K562 (cell line): ENCODE data around the gene ARHGEF17. TPM values are rescaled to one million over a fixed set of nuclear protein-coding genes. Genes with fewer than 3 reads are reported as not detected.

Experiments
- ATAC-seq: fragments of 200-7000 bp; cut with Tn5 transposase; 3 replicates; pipeline ENCODE4 v1.9.1; 2020; ENCODE audit warnings: moderate library complexity
- BruUV-seq: library from RNA; stranded (reverse); fragments of 400-500 nt; replicated peaks from 2 replicates; lab custom pipeline; 2021; lab: Mats Ljungman, UMichigan
- CTCF ChIA-PET: fragments of 300-600 bp; formaldehyde crosslinking; extraction: SDS; loops from one replicate; lab custom pipeline; 2021; ENCODE audit warnings: low intra/inter-chr PET ratio; lab: Yijun Ruan, JAX
- POLR2A ChIA-PET: fragments of 300-600, 350-650 bp; sonication (Branson Sonifier 250); formaldehyde crosslinking; extraction: SDS; loops from one replicate; lab custom pipeline; 2021; ENCODE audit warnings: antibody characterized with exemption, inconsistent platforms; lab: Yijun Ruan, JAX
- DNase-seq, 4 experiments: peaks; one replicate each; pipeline versions ENCODE4 v3.0.0 to v3.0.0-alpha.2; 2011 to 2018; ENCODE audit warnings: low spot score in 3 of 4, mixed read lengths in 3 of 4; ENCODE audit errors: extremely low read depth in 1 of 4
- FAIRE-seq: peaks from 2 replicates; lab custom pipeline; 2011; peaks lifted over from hg19 to GRCh38; lab: Jason Lieb, UNC
- H2AFZ ChIP-seq: 2 replicates; pipeline ENCODE4 v1.6.0; 2011; ENCODE audit warnings: low read depth, low read length, control low read depth, inconsistent platforms
- H3K27ac ChIP-seq: fragments of 200-600 bp; 3 replicates; pipeline ENCODE4 v1.8.0; 2011; ENCODE audit warnings: low read depth, mild to moderate bottlenecking, control low read depth, inconsistent platforms, low read length, moderate library complexity, mixed read lengths; ENCODE audit errors: extremely low read depth
- H3K27me3 ChIP-seq, 2 experiments: fragments of 300-600 bp in 1 of 2; 2 replicates in 1 of 2; 3 replicates in 1 of 2; pipeline versions ENCODE4 v1.6.0 to v1.8.0; 2011; ENCODE audit warnings: inconsistent platforms in 2 of 2, low read length in 2 of 2, mild to moderate bottlenecking in 1 of 2, mixed read lengths in 1 of 2, moderate library complexity in 1 of 2; ENCODE audit not compliant: control insufficient read depth in 2 of 2, insufficient read depth in 2 of 2
- H3K36me3 ChIP-seq: fragments of 300-600 bp; 3 replicates; pipeline ENCODE4 v1.8.0; 2011; ENCODE audit warnings: mild to moderate bottlenecking, low read length, inconsistent platforms; ENCODE audit not compliant: control insufficient read depth, insufficient read depth
- H3K4me1 ChIP-seq, 2 experiments: fragments of 200-600 bp in 1 of 2; replicated peaks in 1 of 2; 2 replicates in 1 of 2; 3 replicates in 1 of 2; pipeline versions ENCODE4 v1.5.1 to v1.8.0; 2011; ENCODE audit warnings: inconsistent platforms in 2 of 2, low read length in 2 of 2, mild to moderate bottlenecking in 1 of 2, mixed read lengths in 1 of 2, moderate library complexity in 1 of 2; ENCODE audit not compliant: control insufficient read depth in 2 of 2, insufficient read depth in 2 of 2
- H3K4me2 ChIP-seq: 2 replicates; pipeline ENCODE4 v1.6.1; 2011; ENCODE audit warnings: low read length, control low read depth, inconsistent platforms, mixed read lengths; ENCODE audit not compliant: insufficient read depth
- H3K4me3 ChIP-seq: fragments of 200-600 bp; sonication (generic), shearing (Covaris generic); 2 replicates; pipeline ENCODE4 v1.5.1; 2016; ENCODE audit warnings: control low read depth, inconsistent platforms
- H3K79me2 ChIP-seq: fragments of 200-600 bp; 3 replicates; pipeline ENCODE4 v1.8.0; 2011; ENCODE audit warnings: low read length, inconsistent platforms; ENCODE audit not compliant: control insufficient read depth, insufficient read depth
- H3K9ac ChIP-seq, 2 experiments: 2 replicates each; pipeline versions ENCODE4 v1.6.0 to v1.6.1; 2011; ENCODE audit warnings: low read depth in 2 of 2, low read length in 2 of 2, control low read depth in 1 of 2, inconsistent platforms in 1 of 2, mild to moderate bottlenecking in 1 of 2, mixed read lengths in 1 of 2; ENCODE audit not compliant: insufficient read depth in 1 of 2
- H3K9me1 ChIP-seq: one replicate; pipeline ENCODE4 v1.6.0; 2011; ENCODE audit warnings: inconsistent platforms, mild to moderate bottlenecking, low read length, moderate library complexity; ENCODE audit not compliant: control insufficient read depth, insufficient read depth
- H3K9me3 ChIP-seq: replicated peaks from 2 replicates; pipeline ENCODE4 v1.5.1; 2011; ENCODE audit warnings: low read depth, low read length, inconsistent platforms; ENCODE audit not compliant: control insufficient read depth, insufficient read depth
- H4K20me1 ChIP-seq: replicated peaks from 2 replicates; pipeline ENCODE4 v1.6.1; 2011; ENCODE audit warnings: low read length, inconsistent platforms, mixed read lengths; ENCODE audit not compliant: control insufficient read depth, insufficient read depth
- GTF3C2 ChIP-seq: IDR thresholded peaks from 3 replicates; pipeline ENCODE4 v1.6.1; 2011; ENCODE audit warnings: borderline replicate concordance, mild to moderate bottlenecking, moderate library complexity; ENCODE audit not compliant: insufficient read length; ENCODE audit errors: extremely low read depth
- MTA2 ChIP-seq: fragments of 450-650 bp; IDR thresholded peaks from 2 replicates; pipeline ENCODE4 v1.6.1; 2016; ENCODE audit warnings: low read depth
- NR0B1 ChIP-seq: fragments of 450-650 bp; IDR thresholded peaks from one replicate; pipeline ENCODE4 v1.6.1; 2018; ENCODE audit warnings: mild to moderate bottlenecking, moderate library complexity; ENCODE audit not compliant: partially characterized antibody
- PBX2 ChIP-seq, 2 experiments: IDR thresholded peaks in 1 of 2; conservative IDR thresholded peaks in 1 of 2; 2 replicates each; pipeline ENCODE4 v1.6.1; 2016; ENCODE audit warnings: low read depth in 2 of 2, mild to moderate bottlenecking in 1 of 2, missing compliant biosample characterization in 1 of 2, missing genetic modification characterization in 1 of 2, moderate library complexity in 1 of 2
- PURB ChIP-seq: sonication (generic); formaldehyde crosslinking; IDR thresholded peaks from 2 replicates; pipeline ENCODE4 v1.9.0; 2021; ENCODE audit warnings: low read depth, mild to moderate bottlenecking, missing genetic modification reagents
- SAP30 ChIP-seq: fragments of 200-600 bp; sonication (generic); IDR thresholded peaks from 2 replicates; pipeline ENCODE4 v1.6.1; 2012; ENCODE audit warnings: borderline replicate concordance, low read depth, mild to moderate bottlenecking, moderate library complexity, low read length, control low read depth, inconsistent platforms; ENCODE audit not compliant: insufficient read depth, poor library complexity, severe bottlenecking
- TEAD4 ChIP-seq, 2 experiments: sonication (generic) in 1 of 2; formaldehyde crosslinking in 1 of 2; IDR thresholded peaks; 2 replicates each; pipeline versions ENCODE4 v1.6.1 to v1.8.0; 2012 to 2022; ENCODE audit warnings: borderline replicate concordance in 1 of 2, inconsistent platforms in 1 of 2, low read length in 1 of 2, mild to moderate bottlenecking in 1 of 2, missing genetic modification reagents in 1 of 2
- ZBTB1 ChIP-seq: sonication (generic); formaldehyde crosslinking; IDR thresholded peaks from 2 replicates; pipeline ENCODE4 v1.8.1; 2023; ENCODE audit warnings: missing genetic modification reagents, low read depth, mild to moderate bottlenecking, borderline replicate concordance
- ZNF280A ChIP-seq: fragments of 450-650 bp; IDR thresholded peaks from 2 replicates; pipeline ENCODE4 v1.6.1; 2018; ENCODE audit warnings: mild to moderate bottlenecking, low read depth; ENCODE audit not compliant: partially characterized antibody
- ZNF316 ChIP-seq: fragments of 450-650 bp; IDR thresholded peaks from 2 replicates; pipeline ENCODE4 v1.6.1; 2016
- WGBS: fragments of 100-300 bp; shearing (Covaris generic); methylation state at CpG from one replicate; pipeline ENCODE4 v1.1.6; 2016; ENCODE audit warnings: low coverage, mixed read lengths; ENCODE audit not compliant: insufficient coverage; ENCODE audit errors: missing lambda C conversion rate; 5-methylcytosine and 5-hydroxymethylcytosine counted together
- in situ Hi-C: fragments of 300-500 bp; cut with MboI; formaldehyde crosslinking; loops from 4 replicates; pipeline ENCODE4 v1.15.0; 2018; ENCODE audit warnings: inconsistent platforms, mixed read lengths
- intact Hi-C: fragments of 100-400 bp; cut with micrococcal nuclease; formaldehyde crosslinking; loops from 2 replicates; pipeline ENCODE4 v1.14.2; 2022
- polyA plus RNA-seq, 8 experiments: library from polyadenylated mRNA; depleted of rRNA in 4 of 8; stranded (reverse) in 5 of 8; unstranded in 3 of 8; fragments of >200 nt; fragmentation: Nextera tagmentation in 2 of 8; fragmentation: Illumina TruSeq in 1 of 8; extraction: Ambion mirVana in 2 of 8; extraction: Trizol in 1 of 8; gene quantifications; 2 replicates each; pipeline versions ENCODE4 v1.2.1 to v1.2.3, GENCODE V29; 2011 to 2014; ENCODE audit warnings: inconsistent platforms in 1 of 8, missing spikeins in 1 of 8
- total RNA-seq, 7 experiments: library from RNA; depleted of rRNA in 6 of 7; stranded (reverse); fragments of >200 nt in 6 of 7; fragmentation: Illumina TruSeq in 2 of 7; extraction: Trizol in 2 of 7; gene quantifications; 2 replicates each; pipeline versions ENCODE4 v1.2.1 to v1.2.3, GENCODE V29; 2011 to 2021; ENCODE audit warnings: low replicate concordance in 1 of 7

The ARHGEF17 gene
- total and polyA plus RNA-seq, 9 of the 15 experiments (the other 6 are each of a cell fraction or from before 2014, with no cell fraction given): 0.04 to 0.68 (median 0.10) TPM; not detected in 2

GRCh38 chr11:73360743-73361369, 52.8 kb downstream of the ARHGEF17 start:
- H2AFZ ChIP-seq: no peak overlapping the region
- peaks cover 14% of the 10 kb centered on the region for H3K9me1 ChIP-seq
- H3K9me3 ChIP-seq: no peaks in the 10 kb centered on the region
- peaks cover 19 to 54% of the 10 kb centered on the region in 2 experiments for H3K27me3 ChIP-seq
- 34% methylated on average over 8 of the region's 8 CpGs for WGBS
- H3K4me3 ChIP-seq: no peak overlapping the region
- ChIA-PET POLR2A (interaction anchor here (0.7 to 1.5 kb wide), 3 partner anchors 9 to 27 kb away, joined by 3 to 5 read pairs (median 4); no protein-coding TSS in a partner anchor), CTCF (no interaction called here)
- H3K36me3 ChIP-seq: no peaks in the 10 kb centered on the region
- intact Hi-C loops (no loop called here), in situ Hi-C loops (no loop called here)
- BruUV-seq: no TSS peak
- no peak for DNase-seq
- no peak overlapping the region for H3K9ac ChIP-seq
- peaks cover 14% of the 10 kb centered on the region for H4K20me1 ChIP-seq
- peaks cover 0 to 34% of the 10 kb centered on the region in 2 experiments; a peak in 3 of 5 replicates for H3K4me1 ChIP-seq
- H3K79me2 ChIP-seq: no peaks in the 10 kb centered on the region
- H3K27ac ChIP-seq: no peak overlapping the region
- no peak for FAIRE-seq
- ATAC-seq: no peak
- no peak overlapping the region for H3K4me2 ChIP-seq
- TF ChIP-seq TEAD4 (IDR thresholded peaks at IDR 0.05; ENCODE audit: low read length) (no peak), TEAD4 (CRISPR knock-in tag; IDR thresholded peaks at IDR 0.05; ENCODE audit: borderline replicate concordance) (no peak), GTF3C2 (no peak), PURB (no peak), MTA2 (no peak), PBX2 (CRISPR knock-in tag; IDR thresholded peaks at IDR 0.05; ENCODE audit: low read depth) (no peak), PBX2 (tag; conservative IDR thresholded peaks at IDR 0.05; ENCODE audit: low read depth) (no peak), ZNF280A (no peak), ZBTB1 (no peak), SAP30 (no peak), ZNF316 (no peak), NR0B1 (no peak)
